ENCODE results near the gene IQCN. TPM values are rescaled to one million over a fixed set of nuclear protein-coding genes. Genes with fewer than 3 reads are reported as not detected.

IQCN gene
- total RNA-seq (2022; extraction: Qiagen RNA extraction) = 0.53 to 1.2 TPM (median 0.91 TPM) in 5 replicates

GRCh38 chr19:18274219-18274780 is at the start of gene IQCN:
Gene IQCN (minus strand): TSS chr19:18274452. CDS start chr19:18269478, 4,974 bp downstream.

GRCh38 chr19:18322759-18323460 is 48.7 kb upstream of the IQCN start, which contains the start of gene LSM4:
Gene LSM4 (minus strand): TSS chr19:18323076. CDS start chr19:18323020, 56 bp downstream.

GRCh38 chr19:18281082-18282020 is 7.1 kb upstream of the IQCN start, which contains the start of gene JUND:
Gene JUND (minus strand): TSS chr19:18281622. CDS start chr19:18281484, 138 bp downstream.

GRCh38 chr19:18225702-18226468 is 48.4 kb downstream of the IQCN start, which contains the start of gene PDE4C:
Gene PDE4C (minus strand): TSS chr19:18226438. CDS start chr19:18226415, 23 bp downstream.

Other genes starting within 250 kb of the IQCN start
- gene IL12RB1, start 187.5 kb downstream of the IQCN start, total RNA-seq (2022; extraction: Qiagen RNA extraction) = not detected in 5 replicates
- 1.4 to 3.0 TPM (median 2.5 TPM) in 5 replicates for gene MAST3, start 176.7 kb downstream of the IQCN start, total RNA-seq (2022; extraction: Qiagen RNA extraction)
- gene PIK3R2, start 121.3 kb downstream of the IQCN start, total RNA-seq (2022; extraction: Qiagen RNA extraction) = 2.0 to 12.5 TPM (median 9.4 TPM) in 5 replicates
- 8.2 to 17.6 TPM (median 12.3 TPM) in 5 replicates for gene IFI30, start 100.6 kb downstream of the IQCN start, total RNA-seq (2022; extraction: Qiagen RNA extraction)
- gene MPV17L2, start 81.2 kb downstream of the IQCN start, total RNA-seq (2022; extraction: Qiagen RNA extraction) = 9.3 to 12.5 TPM (median 10.6 TPM) in 5 replicates
- 0.64 to 0.93 TPM (median 0.65 TPM) in 5 replicates for gene RAB3A, start 70.4 kb downstream of the IQCN start, total RNA-seq (2022; extraction: Qiagen RNA extraction)
- gene PDE4C, start 48.0 kb downstream of the IQCN start, total RNA-seq (2022; extraction: Qiagen RNA extraction) = 0.09 to 0.48 TPM (median 0.24 TPM) in 4 of 5 replicates, not detected in the other
- 18.2 to 45.8 TPM (median 31.7 TPM) in 5 replicates for gene JUND, start 7.2 kb upstream of the IQCN start, total RNA-seq (2022; extraction: Qiagen RNA extraction)
- 216 to 242 TPM (median 226 TPM) in 5 replicates for gene LSM4, start 48.6 kb upstream of the IQCN start, total RNA-seq (2022; extraction: Qiagen RNA extraction)
- 1.5 to 3.6 TPM (median 2.9 TPM) in 5 replicates for gene PGPEP1, start 66.1 kb upstream of the IQCN start, total RNA-seq (2022; extraction: Qiagen RNA extraction)
- gene GDF15, start 111.7 kb upstream of the IQCN start, total RNA-seq (2022; extraction: Qiagen RNA extraction) = 9.5 to 22.1 TPM (median 15.2 TPM) in 5 replicates
- gene LRRC25, start 123.2 kb upstream of the IQCN start, total RNA-seq (2022; extraction: Qiagen RNA extraction) = 0.11 TPM in 1 of 5 replicates, not detected in the others
- 33.0 to 50.5 TPM (median 48.5 TPM) in 5 replicates for gene SSBP4, start 144.9 kb upstream of the IQCN start, total RNA-seq (2022; extraction: Qiagen RNA extraction)
- gene ISYNA1, start 163.7 kb upstream of the IQCN start, total RNA-seq (2022; extraction: Qiagen RNA extraction) = 26.1 to 43.6 TPM (median 42.8 TPM) in 5 replicates
- gene ELL, start 247.6 kb upstream of the IQCN start, total RNA-seq (2022; extraction: Qiagen RNA extraction) = 3.7 to 6.4 TPM (median 6.3 TPM) in 5 replicates

Data from A549 treated with dexamethasone at 1 μM for 4 hours (cell line).